ENCODE results near the gene SEL1L2.

The SEL1L2 gene, protein sequence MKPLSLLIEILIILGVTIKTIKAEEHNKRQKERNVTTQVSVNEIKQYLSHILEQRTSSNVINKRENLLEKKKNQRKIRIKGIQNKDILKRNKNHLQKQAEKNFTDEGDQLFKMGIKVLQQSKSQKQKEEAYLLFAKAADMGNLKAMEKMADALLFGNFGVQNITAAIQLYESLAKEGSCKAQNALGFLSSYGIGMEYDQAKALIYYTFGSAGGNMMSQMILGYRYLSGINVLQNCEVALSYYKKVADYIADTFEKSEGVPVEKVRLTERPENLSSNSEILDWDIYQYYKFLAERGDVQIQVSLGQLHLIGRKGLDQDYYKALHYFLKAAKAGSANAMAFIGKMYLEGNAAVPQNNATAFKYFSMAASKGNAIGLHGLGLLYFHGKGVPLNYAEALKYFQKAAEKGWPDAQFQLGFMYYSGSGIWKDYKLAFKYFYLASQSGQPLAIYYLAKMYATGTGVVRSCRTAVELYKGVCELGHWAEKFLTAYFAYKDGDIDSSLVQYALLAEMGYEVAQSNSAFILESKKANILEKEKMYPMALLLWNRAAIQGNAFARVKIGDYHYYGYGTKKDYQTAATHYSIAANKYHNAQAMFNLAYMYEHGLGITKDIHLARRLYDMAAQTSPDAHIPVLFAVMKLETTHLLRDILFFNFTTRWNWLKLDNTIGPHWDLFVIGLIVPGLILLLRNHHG

DNA sequence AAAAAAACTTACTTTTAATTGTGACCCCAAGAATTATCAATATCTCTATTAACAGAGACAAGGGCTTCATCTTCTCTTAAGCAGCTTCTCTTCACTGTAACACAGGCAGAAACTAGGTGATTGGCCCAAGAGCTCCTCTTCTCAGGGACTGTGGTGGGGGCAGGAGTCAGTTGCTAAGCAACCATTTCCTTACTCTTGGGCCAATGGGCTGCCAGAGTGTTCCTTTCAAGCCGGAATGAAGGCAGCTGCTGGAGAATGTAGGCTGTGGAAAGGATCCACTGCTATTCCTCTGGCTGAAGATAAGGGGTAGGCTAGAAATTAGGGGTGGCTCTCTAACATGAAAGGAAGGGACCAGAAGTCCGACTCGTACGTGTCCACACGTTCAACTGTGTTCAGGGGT lies at the start of gene SEL1L2:
Gene SEL1L2, minus strand, starts transcription at position 150 of the 400 bp plus-strand sequence. Its CDS starts 80 bp downstream, at position 70.
- TF ChIP-seq, protein P1, sequence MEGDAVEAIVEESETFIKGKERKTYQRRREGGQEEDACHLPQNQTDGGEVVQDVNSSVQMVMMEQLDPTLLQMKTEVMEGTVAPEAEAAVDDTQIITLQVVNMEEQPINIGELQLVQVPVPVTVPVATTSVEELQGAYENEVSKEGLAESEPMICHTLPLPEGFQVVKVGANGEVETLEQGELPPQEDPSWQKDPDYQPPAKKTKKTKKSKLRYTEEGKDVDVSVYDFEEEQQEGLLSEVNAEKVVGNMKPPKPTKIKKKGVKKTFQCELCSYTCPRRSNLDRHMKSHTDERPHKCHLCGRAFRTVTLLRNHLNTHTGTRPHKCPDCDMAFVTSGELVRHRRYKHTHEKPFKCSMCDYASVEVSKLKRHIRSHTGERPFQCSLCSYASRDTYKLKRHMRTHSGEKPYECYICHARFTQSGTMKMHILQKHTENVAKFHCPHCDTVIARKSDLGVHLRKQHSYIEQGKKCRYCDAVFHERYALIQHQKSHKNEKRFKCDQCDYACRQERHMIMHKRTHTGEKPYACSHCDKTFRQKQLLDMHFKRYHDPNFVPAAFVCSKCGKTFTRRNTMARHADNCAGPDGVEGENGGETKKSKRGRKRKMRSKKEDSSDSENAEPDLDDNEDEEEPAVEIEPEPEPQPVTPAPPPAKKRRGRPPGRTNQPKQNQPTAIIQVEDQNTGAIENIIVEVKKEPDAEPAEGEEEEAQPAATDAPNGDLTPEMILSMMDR (IDR thresholded peaks at IDR 0.05), result no peak

DNA sequence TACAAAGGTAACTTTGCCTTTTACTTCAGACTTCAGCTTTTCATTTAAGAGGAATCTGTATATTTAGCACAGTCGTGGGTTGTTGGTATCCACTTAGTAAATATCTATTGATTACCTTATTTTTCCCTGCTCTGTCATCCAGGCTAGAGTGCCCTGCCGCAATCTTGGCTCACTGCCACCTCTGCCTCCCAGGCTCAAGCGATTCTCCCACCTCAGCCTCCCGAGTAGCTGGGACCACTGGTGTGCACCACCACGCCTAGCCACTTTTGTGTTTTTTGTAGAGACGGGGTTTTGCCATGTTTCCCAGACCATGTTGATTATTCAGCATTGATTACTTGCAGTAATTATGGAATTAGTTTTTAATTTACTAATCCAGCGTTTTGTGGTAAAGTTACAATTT lies 46.2 kb upstream of the SEL1L2 start:
- TF ChIP-seq, protein P1 (IDR thresholded peaks at IDR 0.05), result no peak

DNA sequence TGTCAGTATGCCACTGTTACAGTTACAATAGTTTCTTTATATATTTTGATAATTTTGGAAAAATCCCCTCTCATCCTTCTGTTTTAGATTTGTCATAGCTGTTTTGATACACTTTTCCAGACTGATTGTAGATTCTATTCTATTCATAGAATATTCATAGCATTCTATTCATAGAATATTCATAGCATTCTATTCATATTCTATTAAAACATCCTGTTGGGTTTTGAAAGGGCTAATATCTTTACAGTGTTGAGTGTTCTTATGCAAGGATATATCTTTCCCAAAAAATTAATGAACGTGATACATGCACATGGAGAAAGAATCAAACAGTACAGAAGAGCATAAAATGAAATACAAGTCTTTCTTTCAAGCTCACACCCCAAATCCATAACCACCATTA lies 42.9 kb upstream of the SEL1L2 start:
- TF ChIP-seq, protein P1 (IDR thresholded peaks at IDR 0.05), result no peak

DNA sequence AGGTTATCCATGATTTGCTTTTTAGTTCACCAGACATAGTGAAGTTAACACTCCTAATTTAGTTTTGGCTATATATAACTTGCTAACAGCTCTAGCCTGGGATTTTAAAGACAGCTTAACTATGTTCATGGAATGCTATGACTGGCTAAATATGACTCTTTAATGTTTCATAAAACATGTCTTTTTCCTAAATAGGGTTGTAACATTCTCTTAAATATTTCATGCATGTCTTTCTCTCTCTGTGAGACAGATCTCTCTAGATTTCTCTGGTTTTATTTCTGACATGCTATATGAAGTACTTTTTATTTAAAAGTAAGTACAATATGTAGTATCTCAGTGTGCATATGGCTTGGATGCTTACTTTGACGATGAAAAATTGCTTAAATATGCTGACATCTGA lies 40.6 kb upstream of the SEL1L2 start:
- TF ChIP-seq, protein P1 (IDR thresholded peaks at IDR 0.05), result no peak

DNA sequence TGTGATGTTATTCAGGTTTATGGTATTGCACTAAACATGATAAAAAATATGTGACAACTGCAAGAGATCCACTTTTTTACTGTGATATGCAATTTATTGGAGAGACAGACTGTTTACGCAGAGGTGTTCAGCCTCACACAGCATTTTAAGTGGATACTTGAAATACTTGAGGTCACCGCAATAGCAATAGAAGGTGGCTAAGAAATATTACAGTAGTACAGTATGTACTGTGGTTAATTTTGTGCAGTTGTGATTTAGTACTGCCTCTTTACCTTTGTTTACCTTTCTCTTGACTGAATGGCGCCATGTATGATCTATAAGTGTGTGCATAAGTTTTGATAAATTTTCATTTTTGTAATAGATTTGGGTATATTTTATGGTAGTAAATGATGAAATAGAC lies 22.3 kb upstream of the SEL1L2 start:
- TF ChIP-seq, protein P1 (IDR thresholded peaks at IDR 0.05), result no peak

DNA sequence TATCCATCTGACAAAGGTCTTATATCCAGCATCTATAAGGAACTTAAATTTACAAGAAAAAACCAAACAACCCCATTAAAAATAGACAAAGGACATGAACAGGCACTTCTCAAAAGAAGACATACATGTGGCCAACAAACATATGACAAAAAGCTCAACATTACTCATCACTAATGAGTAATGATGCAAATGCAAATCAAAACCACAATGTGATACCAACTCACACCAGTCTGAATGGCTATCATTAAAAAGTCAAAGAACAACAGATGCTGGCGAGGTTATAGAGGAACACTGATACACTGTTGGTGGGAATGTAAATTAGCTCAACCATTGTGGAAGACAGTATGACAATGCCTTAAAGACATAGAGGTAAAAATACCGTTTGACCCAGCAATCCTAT lies 18.8 kb upstream of the SEL1L2 start:
- TF ChIP-seq, protein P1 (IDR thresholded peaks at IDR 0.05), result no peak

DNA sequence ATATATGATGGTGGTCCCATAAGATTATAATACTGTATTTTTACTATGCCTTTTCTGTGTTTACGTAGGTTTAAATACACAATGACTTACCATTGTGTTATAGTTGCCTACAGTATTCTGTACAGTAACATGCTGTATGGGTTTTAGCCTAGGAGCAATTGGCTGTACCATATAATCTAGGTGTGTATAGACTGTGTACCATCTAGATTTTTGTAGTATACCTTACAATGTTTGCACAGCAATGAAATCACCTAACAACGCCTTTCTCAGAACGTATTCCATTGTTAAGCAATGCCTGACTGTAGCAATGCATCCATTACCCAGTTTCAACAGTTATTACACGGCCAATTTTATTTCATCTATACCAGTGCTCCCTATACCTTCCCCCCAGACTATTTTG lies 15.6 kb upstream of the SEL1L2 start:
- TF ChIP-seq, protein P1 (IDR thresholded peaks at IDR 0.05), result no peak
